ENCODE measurements around the gene PANK2. TPM values are rescaled to one million over a fixed set of nuclear protein-coding genes. Genes with fewer than 3 reads are reported as not detected.

The PANK2 gene
- polyA plus RNA-seq, 1 of the 3 experiments (the other 2 are of a cell fraction) = 17.7 TPM

GRCh38 chr20:3865152-3865886, 23.9 kb upstream of the PANK2 start:
- WGBS (ENCODE audit: low lambda C conversion rate) = 96% methylated on average over 9 of the region's 14 CpGs
- H3K9me3 ChIP-seq = no peaks in the 10 kb centered on the region
- H3K9ac ChIP-seq = no peak overlapping the region
- no peaks in the 10 kb centered on the region for H3K27me3 ChIP-seq (ENCODE audit: insufficient read depth)
- H4K20me1 ChIP-seq (ENCODE audit: insufficient read depth) = no peaks in the 10 kb centered on the region
- peaks cover 11% of the 10 kb centered on the region for H3F3A ChIP-seq (replicated peaks; ENCODE audit: insufficient read depth)
- CTCF ChIA-PET = interaction anchor here (1.0 to 3.4 kb wide), 5 partner anchors 10 to 79 kb away, joined by 3 to 16 read pairs (median 7); partner anchors contain the start of gene CENPB
- H3K4me3 ChIP-seq (ENCODE audit: low read depth in 2 of 2, low read length in 1 of 2) = no peak overlapping the region
- H3K4me1 ChIP-seq (ENCODE audit: control insufficient read depth in 1 of 2, insufficient read depth in 2 of 2, low read depth in 1 of 2, low read length in 1 of 2) = no peaks in the 10 kb centered on the region; a peak in 1 of 4 replicates
- POLR2A ChIA-PET = no interaction called here
- DNase-seq = no peak
- no peak for TF ChIP-seq PBX3 (IDR thresholded peaks at IDR 0.05)
- no peak for TF ChIP-seq MEF2A (IDR thresholded peaks at IDR 0.05; ENCODE audit: borderline replicate concordance, low read depth)
- no peak for TF ChIP-seq SMC3 (IDR thresholded peaks at IDR 0.05; ENCODE audit: low read depth, low read length)
- TF ChIP-seq NRF1 (IDR thresholded peaks at IDR 0.05; ENCODE audit: low read depth, low read length) = no peak
- TF ChIP-seq POLR2AphosphoS5 (IDR thresholded peaks at IDR 0.05; ENCODE audit: low read depth, low read length) = no peak
- TF ChIP-seq JUND (IDR thresholded peaks at IDR 0.05) = no peak
- no peak for TF ChIP-seq MXI1 (IDR thresholded peaks at IDR 0.05; ENCODE audit: low read depth, low read length)
- TF ChIP-seq MAX (IDR thresholded peaks at IDR 0.05; ENCODE audit: low read depth) = no peak
- no peak for TF ChIP-seq CHD2 (IDR thresholded peaks at IDR 0.05; ENCODE audit: low read length, partially characterized antibody)
- TF ChIP-seq SIN3A (IDR thresholded peaks at IDR 0.05; ENCODE audit: borderline replicate concordance, low read depth, low read length) = no peak
- TF ChIP-seq GABPA (IDR thresholded peaks at IDR 0.05; ENCODE audit: low read depth) = no peak
- TF ChIP-seq NFIC (IDR thresholded peaks at IDR 0.05; ENCODE audit: borderline replicate concordance) = no peak
- TF ChIP-seq TAF1 (IDR thresholded peaks at IDR 0.05; ENCODE audit: borderline replicate concordance, low read depth, low read length) = no peak
- TF ChIP-seq FOXJ3 (CRISPR knock-in tag; IDR thresholded peaks at IDR 0.05) = no peak
- TF ChIP-seq ZBTB33 (IDR thresholded peaks at IDR 0.05; ENCODE audit: borderline replicate concordance, low read depth) = no peak
- no peak for TF ChIP-seq RCOR1 (IDR thresholded peaks at IDR 0.05; ENCODE audit: low read length)
- H3K36me3 ChIP-seq (replicated peaks in 1 of 2; ENCODE audit: control insufficient read depth in 1 of 2, insufficient read depth in 2 of 2, low read length in 1 of 2) = peaks cover 33 to 61% of the 10 kb centered on the region in 2 experiments
- no peak overlapping the region for H3K4me2 ChIP-seq
- H2AFZ ChIP-seq (ENCODE audit: low read depth) = no peak overlapping the region
- H3K79me2 ChIP-seq (ENCODE audit: insufficient read depth) = peaks cover 4% of the 10 kb centered on the region; the same call in 1 of the 2 replicates
- no peak overlapping the region for H3K27ac ChIP-seq (ENCODE audit: low read depth in 2 of 2, low read length in 1 of 2)
- no peaks in the 10 kb centered on the region for H3K9me2 ChIP-seq
